Ovary (tissue), 9 donors: ENCODE data around the gene UNC5CL. TPM values are rescaled to one million over a fixed set of nuclear protein-coding genes. Genes with fewer than 3 reads are reported as not detected.
A peak's percentile ranks its signal among the peaks of the same experiment; 100 is the strongest.

Experiments used
- DNase-seq, 5 donors: peaks; one replicate each; pipeline ENCODE4 v3.0.0-alpha.2; 2019 to 2020
- H3K27ac ChIP-seq, 2 donors: fragments of 200-600 bp; one replicate each; pipeline versions ENCODE4 v1.5.1 to v1.8.0; 2019 to 2022
- H3K27me3 ChIP-seq: fragments of 200-600 bp; one replicate; pipeline ENCODE4 v1.8.0; 2022
- H3K36me3 ChIP-seq: fragments of 200-600 bp; sonication (generic); one replicate; pipeline ENCODE4 v1.5.1; 2019
- H3K4me1 ChIP-seq: one replicate; pipeline ENCODE4 v1.8.1; 2013; ENCODE audit warnings: mild to moderate bottlenecking, moderate library complexity; ENCODE audit not compliant: insufficient read depth
- H3K4me3 ChIP-seq: fragments of 200-600 bp; sonication (generic); one replicate; pipeline ENCODE4 v1.5.1; 2017
- H3K9me3 ChIP-seq, 2 donors: fragments of 200-600 bp in 1 of 2; sonication (generic) in 1 of 2; one replicate each; pipeline versions ENCODE4 v1.5.1 to v1.8.1; 2013 to 2019; ENCODE audit warnings: mild to moderate bottlenecking in 1 of 2, moderate library complexity in 1 of 2
- CTCF ChIP-seq, 3 donors: fragments of 450-650 bp in 2 of 3; fragments of 200-600 bp in 1 of 3; IDR thresholded peaks; one replicate each; pipeline versions ENCODE4 v1.5.1 to v1.8.0; 2016 to 2022; ENCODE audit warnings: antibody characterized with exemption in 3 of 3, mild to moderate bottlenecking in 1 of 3
- EP300 ChIP-seq: sonication (generic); formaldehyde crosslinking; IDR thresholded peaks from one replicate; pipeline ENCODE4 v1.6.1; 2017; ENCODE audit warnings: antibody characterized with exemption
- POLR2A ChIP-seq: fragments of 450-650 bp; IDR thresholded peaks from one replicate; pipeline ENCODE4 v1.6.1; 2017; ENCODE audit warnings: antibody characterized with exemption, mild to moderate bottlenecking, moderate library complexity
- WGBS, 3 donors: extraction: QIAGEN DNeasy Blood & Tissue Kit in 1 of 3; methylation state at CpG; one replicate each; pipeline versions ENCODE4 v1.1.5 to v1.1.7; 2013 to 2017; 5-methylcytosine and 5-hydroxymethylcytosine counted together
- intact Hi-C, 4 donors: fragments of 100-400 bp; cut with DNase I; formaldehyde crosslinking; loops; one replicate each; pipeline versions ENCODE4 v1.11.0 to v1.15.1; 2022 to 2023
- polyA plus RNA-seq, 2 donors: library from polyadenylated mRNA; stranded (reverse); fragments of 200-250 nt in 1 of 2; fragments of 350-450 nt in 1 of 2; fragmentation: Illumina TruSeq in 1 of 2; extraction: RNeasy Lipid Tissue Mini Kit (QIAGEN cat#74804) in 1 of 2; gene quantifications; one replicate each; pipeline ENCODE4 v1.2.3, GENCODE V29; 2013 to 2014
- total RNA-seq, 7 donors: library from RNA; depleted of rRNA in 2 of 7; stranded (reverse); fragments of >200 nt in 2 of 7; fragmentation: NEBNext Ultra II Directional in 3 of 7; extraction: Animal tissue kit (Norgen Biotek cat#: 25700) in 3 of 7; gene quantifications; one replicate each; pipeline versions ENCODE4 v1.1.0 to v1.2.4, GENCODE V29; 2016 to 2023
- donor health status: DM: no; HTN: no; CAD: no; lungs with moderate emphysema.
- donor health status: DM: no; HTN: no; CAD: no.
- donor health status: Bipolar disorder and iron deficiency.
- donor health status: DM: yes; HTN: yes; CAD: no.
- donor health status: DM: no; HTN: no; CAD: no.
- donor health status: DM: yes; HTN: yes; CAD: no.

UNC5CL gene
- total and polyA plus RNA-seq, 9 donors, result 0.60 to 2.1 (median 0.86) TPM

GRCh38 chr6:41073203-41073967, 34.4 kb upstream of the UNC5CL start:
- Histone ChIP-seq H3K9me3 (no peaks in the 10 kb centered on the region), H3K4me1 (peaks cover 5% of the 10 kb centered on the region), H3K4me3 (peak overlapping the region; percentile 86), H3K27ac (peak overlapping the region; percentile 92 to 99), H3K36me3 (no peaks in the 10 kb centered on the region), H3K27me3 (no peaks in the 10 kb centered on the region)
- TF ChIP-seq POLR2A (peak; percentile 91), CTCF (IDR thresholded peaks at IDR 0.05) (peak in 2 of 3 donors; percentile 64 to 74), EP300 (no peak)
- WGBS, 3 donors, result 0 to 1% (median 1%) methylated on average over 36 to 73 of the region's 74 CpGs
- intact Hi-C loops, result no loop called here
- peak; percentile 83 to 89 (median 87) for DNase-seq

GRCh38 chr6:41072836-41073202, 33.8 kb upstream of the UNC5CL start, which contains the start of gene NFYA:
Gene NFYA (plus strand): TSS chr6:41072974. CDS start chr6:41079090, 6,116 bp downstream.
- WGBS, 3 donors, result 0 to 1% (median 1%) methylated on average over 29 to 37 of the region's 37 CpGs
- TF ChIP-seq CTCF (IDR thresholded peaks at IDR 0.05), result no peak
- no peak for TF ChIP-seq EP300
- no peak for TF ChIP-seq POLR2A
- no peaks in the 10 kb centered on the region for H3K36me3 ChIP-seq
- H3K27me3 ChIP-seq, result no peaks in the 10 kb centered on the region
- intact Hi-C loops, result no loop called here
- H3K4me3 ChIP-seq, result peak within 1 kb of the TSS; percentile 86
- H3K27ac ChIP-seq, result peak within 1 kb of the TSS; percentile 92 to 99
- DNase-seq, result no peak
- H3K4me1 ChIP-seq, result peaks cover 5% of the 10 kb centered on the region
- no peaks in the 10 kb centered on the region for H3K9me3 ChIP-seq

DNA sequence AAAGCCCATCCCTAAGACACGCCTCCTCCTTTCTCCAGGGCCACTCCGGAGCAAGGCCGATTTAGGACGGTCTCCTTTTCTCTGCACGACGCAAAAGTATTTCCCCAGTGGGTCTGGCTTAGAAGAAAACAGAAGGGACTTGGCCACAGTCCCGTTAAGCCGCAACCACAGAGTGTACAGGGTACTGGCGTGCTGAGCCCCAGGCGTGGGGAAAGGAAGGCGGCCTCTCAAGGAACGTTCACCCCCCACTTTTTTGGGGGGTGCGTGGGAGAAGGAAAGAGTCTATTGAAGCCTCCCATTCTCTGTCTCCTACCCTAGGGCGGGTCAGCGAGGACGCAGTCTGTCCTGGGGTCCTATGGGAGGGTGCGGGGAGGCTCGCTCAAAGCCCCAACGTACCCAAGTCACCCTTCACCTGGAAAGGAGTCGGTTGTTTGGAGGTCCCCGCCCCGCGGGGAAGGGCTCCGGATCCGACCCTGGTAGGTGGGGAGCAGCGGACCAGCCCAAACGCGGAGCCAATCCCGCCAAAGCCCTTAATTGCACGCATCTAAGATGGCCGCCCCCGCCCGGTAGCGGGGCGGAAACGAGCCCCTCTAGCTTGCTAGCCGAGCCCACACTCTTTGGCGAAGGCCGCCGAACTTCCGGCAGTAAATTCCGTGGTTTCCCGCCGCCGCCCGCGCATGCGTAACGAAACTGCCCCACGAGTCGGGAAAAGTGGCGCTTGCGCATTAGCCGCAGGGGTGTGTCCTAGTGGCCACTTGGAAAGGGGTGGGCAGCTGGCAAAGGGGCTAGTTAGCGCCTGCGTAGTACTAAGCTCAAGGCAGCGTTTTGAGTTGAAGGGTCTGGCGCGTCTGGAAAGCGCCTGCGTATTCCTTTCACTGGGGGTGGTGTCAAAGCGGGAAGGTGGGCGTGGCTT, 33.2 kb upstream of the UNC5CL start, which contains the start of gene OARD1:
OARD1 (minus strand) TSS at position 434 of the 913 bp plus-strand sequence. CDS start 722 bp downstream, outside the sequence.
- H3K27me3 ChIP-seq, result no peaks in the 10 kb centered on the region
- WGBS, 3 donors, result 0 to 1% (median 0%) methylated on average over 63 of the region's 63 CpGs
- H3K9me3 ChIP-seq, result no peaks in the 10 kb centered on the region
- no peaks in the 10 kb centered on the region for H3K36me3 ChIP-seq
- peak; percentile 100 for DNase-seq
- H3K4me3 ChIP-seq, result peak within 1 kb of the TSS; percentile 86
- peaks cover 5% of the 10 kb centered on the region for H3K4me1 ChIP-seq
- peak within 1 kb of the TSS; percentile 92 to 99 for H3K27ac ChIP-seq
- TF ChIP-seq CTCF (IDR thresholded peaks at IDR 0.05), result no peak
- TF ChIP-seq POLR2A, result peak; percentile 87
- TF ChIP-seq EP300, result peak; percentile 53
- intact Hi-C loops, result no loop called here

DNA sequence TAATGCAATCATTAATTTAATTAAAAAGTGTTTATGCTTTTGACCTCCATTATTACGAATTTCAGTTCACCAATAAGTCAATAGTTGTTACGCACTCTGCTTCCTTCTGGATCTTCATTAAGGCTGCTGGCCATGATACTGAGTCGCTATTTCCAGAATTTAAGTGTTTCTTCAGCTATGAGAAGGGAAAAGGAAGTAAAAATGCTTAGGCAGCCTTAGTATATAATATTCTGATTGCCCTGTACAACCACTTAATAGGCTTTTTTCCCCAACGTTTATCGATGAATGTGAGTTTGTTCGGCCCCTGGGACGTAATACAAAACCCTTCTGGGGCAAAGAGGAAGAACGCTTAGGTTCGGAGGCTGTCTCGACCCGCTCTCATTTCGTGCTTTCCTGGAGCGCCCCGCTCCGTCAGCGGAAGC, 32.5 kb upstream of the UNC5CL start:
- Histone ChIP-seq H3K27ac (peak overlapping the region; percentile 92 to 99), H3K4me1 (peaks cover 5% of the 10 kb centered on the region), H3K27me3 (no peaks in the 10 kb centered on the region), H3K36me3 (no peaks in the 10 kb centered on the region), H3K4me3 (peak overlapping the region; percentile 77), H3K9me3 (no peaks in the 10 kb centered on the region)
- peak in 1 of 5 donors; percentile 84 for DNase-seq
- intact Hi-C loops, result no loop called here
- TF ChIP-seq CTCF (IDR thresholded peaks at IDR 0.05), result no peak
- no peak for TF ChIP-seq EP300
- TF ChIP-seq POLR2A, result no peak
- 0% methylated on average over 16 of the region's 16 CpGs for WGBS, 3 donors
